HG03175 (cell line): ENCODE results near the gene C1orf167.

Experiments used
- ATAC-seq: cut with Tn5 transposase; IDR thresholded peaks from one replicate; pipeline ENCODE4 v1.9.1; 2021; ENCODE audit warnings: mild to moderate bottlenecking, moderate library complexity; ENCODE audit not compliant: unreplicated experiment

Gene C1orf167

DNA sequence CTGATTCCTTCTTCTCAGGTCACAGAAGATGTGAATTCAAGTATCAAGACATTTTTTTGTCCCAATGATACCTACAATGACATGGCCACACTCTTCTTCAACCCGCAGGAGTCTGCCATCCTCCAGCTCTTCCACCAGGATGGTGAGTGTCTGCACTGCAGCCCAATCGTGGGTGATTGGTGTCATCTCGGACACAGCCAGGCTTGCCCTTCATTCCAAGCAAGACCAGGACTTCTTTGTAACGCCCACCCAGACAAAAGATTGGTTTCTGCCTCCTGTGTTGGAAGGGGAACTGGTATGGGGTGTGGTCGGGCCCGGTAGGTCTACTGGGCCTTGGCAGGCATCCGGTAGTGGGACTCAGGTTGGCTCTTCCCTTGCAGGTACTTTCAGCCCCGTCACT is 71.5 kb downstream of the C1orf167 start:
- ATAC-seq, result no peak

- no peak for ATAC-seq
Measured at GRCh38 chr1:11833900-11834299, 71.9 kb downstream of the C1orf167 start.

DNA sequence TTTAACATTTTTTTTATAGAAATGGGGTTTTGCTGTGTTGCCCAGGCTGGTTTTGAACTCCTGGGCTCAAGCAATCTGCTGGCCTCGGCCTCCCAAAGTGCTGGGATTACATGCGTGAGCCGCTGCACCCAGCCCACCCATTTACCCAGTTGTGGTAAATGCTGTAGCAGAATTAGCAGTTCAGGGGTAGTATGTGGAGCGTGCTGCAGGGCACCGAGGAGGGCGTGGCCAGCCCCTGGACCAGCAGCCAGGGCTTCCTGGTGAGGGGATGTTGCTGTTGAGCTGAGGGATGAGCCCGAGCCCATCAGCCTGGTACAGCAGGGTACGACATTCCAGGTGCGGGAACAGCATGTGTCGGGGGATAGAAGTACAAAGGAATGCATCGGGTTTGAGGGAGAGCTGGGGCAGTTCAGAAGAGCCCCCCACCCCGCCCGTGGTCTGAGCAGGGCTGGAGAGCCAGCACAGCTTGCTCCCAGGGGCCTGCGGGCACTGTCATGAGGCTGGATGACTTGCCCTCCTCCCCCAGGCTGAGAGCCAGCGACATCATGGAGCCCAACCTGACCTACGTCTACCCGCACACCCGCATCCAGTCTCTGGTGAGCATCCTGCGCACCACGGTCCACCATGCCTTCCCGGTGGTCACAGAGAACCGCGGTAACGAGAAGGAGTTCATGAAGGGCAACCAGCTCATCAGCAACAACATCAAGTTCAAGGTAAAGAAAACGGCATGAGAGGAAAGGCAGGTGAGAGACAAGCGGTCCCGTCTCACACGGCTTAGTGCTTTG is 73.6 kb downstream of the C1orf167 start:
- no peak for ATAC-seq

- no peak for ATAC-seq
Measured at GRCh38 chr1:11836955-11837766, 75.2 kb downstream of the C1orf167 start.

GRCh38 chr1:11837767-11838348 is 75.9 kb downstream of the C1orf167 start:
- no peak for ATAC-seq

DNA sequence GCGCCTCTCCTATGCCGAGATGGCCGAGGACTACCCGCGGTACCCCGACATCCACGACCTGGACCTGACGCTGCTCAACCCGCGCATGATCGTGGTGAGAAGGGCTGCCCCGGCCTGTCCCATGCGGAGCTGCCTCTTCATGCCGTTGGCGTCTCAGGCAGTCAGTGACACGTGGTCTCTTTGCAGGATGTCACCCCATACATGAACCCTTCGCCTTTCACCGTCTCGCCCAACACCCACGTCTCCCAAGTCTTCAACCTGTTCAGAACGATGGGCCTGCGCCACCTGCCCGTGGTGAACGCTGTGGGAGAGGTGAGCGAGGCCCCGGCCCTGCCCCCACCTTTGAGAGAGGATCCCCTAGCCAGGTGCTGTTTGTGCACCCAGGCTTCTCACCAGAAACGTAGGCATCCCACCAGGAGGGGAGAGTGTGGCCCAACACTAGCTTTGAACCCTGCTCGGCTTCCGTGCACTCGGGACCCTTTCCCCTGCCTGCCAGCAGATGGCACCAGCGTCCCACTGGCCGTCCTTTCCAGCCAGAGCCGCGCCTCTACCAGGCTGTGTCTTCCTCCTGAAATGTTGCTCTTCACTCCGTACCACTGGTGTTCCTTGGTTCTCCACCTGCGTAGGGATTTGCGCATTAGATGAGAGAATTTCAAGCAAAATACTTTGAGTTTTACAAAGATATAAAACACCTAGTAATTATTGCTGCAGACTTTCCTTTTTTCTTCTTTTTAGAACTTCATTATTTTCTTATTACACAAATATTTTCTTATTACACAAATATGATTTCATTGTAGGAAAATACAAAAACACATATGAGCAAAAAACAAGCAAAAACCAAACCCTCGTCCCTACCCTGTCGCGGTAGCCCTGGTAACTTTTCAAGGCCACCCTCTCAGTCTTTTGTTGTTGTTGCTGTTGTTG is 76.6 kb downstream of the C1orf167 start:
- no peak for ATAC-seq
